Left lung (tissue), 10 donors: ENCODE results near the gene P2RY6. TPM values are rescaled to one million over a fixed set of nuclear protein-coding genes. Genes with fewer than 3 reads are reported as not detected.

Experiments
- ATAC-seq: fragments of 200-7000 bp; cut with Tn5 transposase; one replicate; pipeline ENCODE4 v1.9.1; 2020; ENCODE audit warnings: moderate library complexity
- DNase-seq, 4 donors: peaks; one replicate each; pipeline ENCODE4 v3.0.0-alpha.2; 2013 to 2020
- H3K27ac ChIP-seq, 2 donors: fragments of 200-600 bp; sonication (generic) in 1 of 2; one replicate each; pipeline versions ENCODE4 v1.5.0 to v1.8.0; 2020 to 2021
- H3K27me3 ChIP-seq, 2 donors: fragments of 200-600 bp; sonication (generic) in 1 of 2; one replicate each; pipeline versions ENCODE4 v1.5.0 to v1.8.0; 2020 to 2021
- H3K36me3 ChIP-seq, 2 donors: fragments of 200-600 bp; sonication (generic) in 1 of 2; one replicate each; pipeline versions ENCODE4 v1.5.0 to v1.8.0; 2020 to 2021
- H3K4me1 ChIP-seq, 2 donors: fragments of 200-600 bp; one replicate each; pipeline ENCODE4 v1.8.0; 2021
- H3K4me3 ChIP-seq, 2 donors: fragments of 200-600 bp; sonication (generic) in 1 of 2; one replicate each; pipeline versions ENCODE4 v1.5.0 to v1.8.0; 2020 to 2021; ENCODE audit warnings: mild to moderate bottlenecking in 1 of 2
- H3K9me3 ChIP-seq, 2 donors: fragments of 200-600 bp; sonication (generic) in 1 of 2; one replicate each; pipeline versions ENCODE4 v1.5.0 to v1.8.0; 2020 to 2021
- CTCF ChIP-seq, 2 donors: fragments of 200-600 bp; sonication (generic) in 1 of 2; IDR thresholded peaks; one replicate each; pipeline versions ENCODE4 v1.5.0 to v1.8.0; 2021; ENCODE audit warnings: antibody characterized with exemption in 2 of 2
- intact Hi-C, 2 donors: fragments of 100-400 bp; cut with DNase I; formaldehyde crosslinking; loops; one replicate each; pipeline versions ENCODE4 v1.11.2 to v1.14.2; 2022
- polyA plus RNA-seq, 6 donors: library from polyadenylated mRNA; unstranded; fragments of 120-200 nt; gene quantifications; one replicate each; pipeline ENCODE4 v1.2.1, GENCODE V29; 2013; ENCODE audit not compliant: insufficient read length in 6 of 6
- total RNA-seq, 2 donors: library from RNA; stranded (reverse); fragmentation: NEBNext Ultra II Directional; extraction: Animal tissue kit (Norgen Biotek cat#: 25700); gene quantifications; one replicate each; pipeline ENCODE4 v1.2.1, GENCODE V29; 2021
- donor health status: DM: no; HTN: yes; CAD: no.
- donor health status: DM: no; HTN: no; CAD: no.

Gene P2RY6
- total and polyA plus RNA-seq, 8 donors, result 0.87 to 4.8 (median 1.9) TPM

DNA sequence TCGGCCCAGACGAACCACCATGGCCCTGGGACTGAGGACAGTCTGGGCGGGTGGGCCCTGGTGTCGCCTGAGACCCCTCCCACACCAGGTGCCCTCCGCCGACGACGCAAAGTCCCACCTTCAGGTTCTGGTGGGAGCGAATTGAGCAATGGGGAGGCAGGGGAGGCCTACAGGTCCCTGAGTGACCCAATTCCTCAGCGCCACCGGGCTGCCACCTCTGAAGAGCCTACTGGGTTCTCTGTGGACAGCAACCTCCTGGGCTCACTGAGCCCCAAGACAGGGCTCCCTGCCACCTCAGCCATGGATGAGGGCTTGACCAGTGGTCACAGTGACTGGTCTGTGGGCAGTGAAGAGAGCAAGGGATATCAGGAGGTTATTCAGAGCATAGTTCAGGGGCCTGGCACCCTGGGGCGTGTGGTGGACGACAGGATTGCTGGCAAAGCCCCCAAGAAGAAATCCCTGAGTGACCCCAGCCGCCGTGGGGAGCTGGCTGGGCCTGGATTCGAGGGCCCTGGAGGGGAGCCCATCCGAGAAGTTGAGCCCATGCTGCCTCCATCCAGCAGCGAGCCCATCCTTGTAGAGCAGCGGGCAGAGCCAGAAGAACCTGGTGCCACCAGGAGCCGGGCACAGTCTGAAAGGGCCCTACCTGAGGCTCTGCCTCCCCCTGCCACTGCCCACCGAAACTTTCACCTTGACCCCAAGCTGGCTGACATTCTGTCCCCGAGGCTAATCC is 38.7 kb downstream of the P2RY6 start:
- peak overlapping the region in 1 of 2 donors; percentile 93 for H3K27ac ChIP-seq
- ATAC-seq (no peak), DNase-seq (no peak)

DNA sequence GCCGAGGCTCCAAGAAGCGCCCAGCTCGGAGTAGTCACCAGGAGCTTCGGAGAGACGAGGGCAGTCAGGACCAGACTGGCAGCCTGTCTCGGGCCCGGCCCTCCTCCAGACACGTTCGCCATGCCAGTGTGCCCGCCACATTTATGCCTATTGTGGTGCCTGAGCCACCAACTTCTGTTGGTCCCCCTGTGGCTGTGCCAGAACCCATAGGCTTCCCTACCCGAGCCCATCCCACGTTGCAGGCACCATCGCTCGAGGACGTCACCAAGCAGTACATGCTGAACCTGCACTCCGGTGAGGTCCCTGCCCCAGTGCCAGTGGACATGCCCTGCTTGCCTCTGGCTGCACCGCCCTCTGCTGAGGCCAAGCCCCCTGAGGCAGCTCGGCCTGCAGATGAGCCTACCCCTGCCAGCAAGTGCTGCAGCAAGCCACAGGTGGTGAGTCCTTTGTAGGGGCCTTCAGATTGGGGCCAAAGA is 39.3 kb downstream of the P2RY6 start:
- no peaks in the 10 kb centered on the region for H3K9me3 ChIP-seq
- TF ChIP-seq CTCF (IDR thresholded peaks at IDR 0.05), result no peak
- peak overlapping the region; percentile 46 to 93 for H3K27ac ChIP-seq
- intact Hi-C loops, result no loop called here
- peaks cover 0 to 20% of the 10 kb centered on the region in 2 donors for H3K27me3 ChIP-seq
- peak in 1 of 4 donors; percentile 81 for DNase-seq
- peaks cover 40 to 97% of the 10 kb centered on the region in 2 donors for H3K4me1 ChIP-seq
- peaks cover 0 to 3% of the 10 kb centered on the region in 2 donors for H3K36me3 ChIP-seq
- ATAC-seq, result no peak
- H3K4me3 ChIP-seq, result peak overlapping the region; percentile 58 to 69

More for the DNA sequence above, 38.7 kb downstream of the P2RY6 start:
- no peaks in the 10 kb centered on the region for H3K9me3 ChIP-seq
- intact Hi-C loops, result no loop called here
- H3K4me1 ChIP-seq, result peaks cover 39 to 92% of the 10 kb centered on the region in 2 donors
- H3K36me3 ChIP-seq, result peaks cover 0 to 3% of the 10 kb centered on the region in 2 donors
- peaks cover 0 to 20% of the 10 kb centered on the region in 2 donors for H3K27me3 ChIP-seq
- TF ChIP-seq CTCF (IDR thresholded peaks at IDR 0.05), result no peak
- peak overlapping the region; percentile 58 to 69 for H3K4me3 ChIP-seq

DNA sequence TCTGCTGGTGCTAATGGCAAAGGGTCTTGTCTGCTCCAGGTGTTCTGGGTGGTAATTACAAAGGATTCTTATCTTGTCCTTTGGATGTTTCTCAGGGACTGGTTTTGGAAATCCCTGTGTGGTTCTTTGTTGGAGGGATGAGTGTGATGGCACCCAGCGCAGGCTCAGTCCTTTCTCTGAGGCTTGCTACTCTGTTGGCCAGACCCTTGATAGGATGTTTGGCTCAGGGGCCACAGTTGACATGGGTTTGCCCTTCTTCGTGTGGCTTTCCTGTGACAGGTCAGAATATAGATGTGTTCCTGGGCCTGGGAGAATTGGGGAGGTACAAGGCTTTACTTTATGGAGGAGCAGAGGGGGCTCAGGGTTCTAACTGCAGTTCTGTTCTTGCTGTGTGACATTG is 39.9 kb downstream of the P2RY6 start:
- H3K27ac ChIP-seq, result peak overlapping the region; percentile 46 to 93
- peaks cover 0 to 20% of the 10 kb centered on the region in 2 donors for H3K27me3 ChIP-seq
- peaks cover 0 to 3% of the 10 kb centered on the region in 2 donors for H3K36me3 ChIP-seq
- DNase-seq, result no peak
- no peaks in the 10 kb centered on the region for H3K9me3 ChIP-seq
- ATAC-seq, result no peak
- intact Hi-C loops, result no loop called here
- H3K4me3 ChIP-seq, result peak overlapping the region; percentile 58 to 69
- TF ChIP-seq CTCF (IDR thresholded peaks at IDR 0.05), result no peak
- H3K4me1 ChIP-seq, result peaks cover 43 to 97% of the 10 kb centered on the region in 2 donors

- peaks cover 50 to 100% of the 10 kb centered on the region in 2 donors for H3K4me1 ChIP-seq
- peak overlapping the region; percentile 46 to 73 for H3K27ac ChIP-seq
- peak overlapping the region; percentile 58 to 69 for H3K4me3 ChIP-seq
- peaks cover 0 to 3% of the 10 kb centered on the region in 2 donors for H3K36me3 ChIP-seq
- intact Hi-C loops, result no loop called here
- ATAC-seq (no peak), DNase-seq (no peak)
- TF ChIP-seq CTCF (IDR thresholded peaks at IDR 0.05), result no peak
- H3K27me3 ChIP-seq, result peaks cover 0 to 19% of the 10 kb centered on the region in 2 donors
- H3K9me3 ChIP-seq, result no peaks in the 10 kb centered on the region
These were observed 40.8 kb downstream of the P2RY6 start for GRCh38 chr11:73312851-73313327.

DNA sequence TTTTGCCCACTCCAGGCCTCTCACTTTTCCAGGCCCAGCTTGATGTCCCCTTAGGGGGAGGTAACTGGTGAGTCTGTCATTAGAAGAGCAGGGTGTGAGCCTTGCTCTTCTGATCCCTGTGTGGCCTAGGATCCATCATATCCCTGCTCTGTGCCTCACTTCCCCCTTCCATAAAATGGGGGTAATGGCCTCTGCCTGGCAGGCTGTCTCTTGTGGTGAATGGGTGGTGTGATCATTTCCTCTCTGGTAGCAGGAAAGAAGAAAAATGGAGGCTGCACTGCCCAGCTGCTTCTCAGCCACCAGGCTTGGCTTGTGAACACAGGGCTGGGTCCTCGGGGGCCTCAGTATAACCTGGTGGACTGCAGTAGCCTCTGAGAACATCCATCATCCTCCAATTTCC is 41.5 kb downstream of the P2RY6 start:
- ATAC-seq, result no peak

More for the DNA sequence above, 41.5 kb downstream of the P2RY6 start:
- H3K4me3 ChIP-seq, result peak overlapping the region in 1 of 2 donors; percentile 69
- H3K27ac ChIP-seq, result peak overlapping the region; percentile 46 to 73
- H3K4me1 ChIP-seq, result peaks cover 55 to 100% of the 10 kb centered on the region in 2 donors
- no peak for DNase-seq
- intact Hi-C loops, result no loop called here
- H3K36me3 ChIP-seq, result peaks cover 0 to 3% of the 10 kb centered on the region in 2 donors
- TF ChIP-seq CTCF (IDR thresholded peaks at IDR 0.05), result no peak
- peaks cover 0 to 11% of the 10 kb centered on the region in 2 donors for H3K27me3 ChIP-seq
- no peaks in the 10 kb centered on the region for H3K9me3 ChIP-seq
